Gastroesophageal sphincter (tissue), 4 donors: ENCODE measurements around the gene DIO3. TPM values are rescaled to one million over a fixed set of nuclear protein-coding genes. Genes with fewer than 3 reads are reported as not detected.

Experiments
- ATAC-seq: fragments of 150-250 bp; one replicate; pipeline ENCODE4 v1.9.1; 2016; ENCODE audit warnings: mild to moderate bottlenecking, moderate library complexity
- H3K27ac ChIP-seq, 4 donors: fragments of 200-600 bp; sonication (generic) in 3 of 4; 1 replicate in 3 of 4; 2 replicates in 1 of 4; pipeline ENCODE4 v1.5.1; 2016 to 2019
- H3K27me3 ChIP-seq: fragments of 200-600 bp; sonication (generic); one replicate; pipeline ENCODE4 v1.5.1; 2019
- H3K36me3 ChIP-seq, 2 donors: fragments of 200-600 bp; sonication (generic); one replicate each; pipeline ENCODE4 v1.5.1; 2019; ENCODE audit warnings: control low read depth in 1 of 2
- H3K4me1 ChIP-seq, 3 donors: fragments of 200-600 bp; sonication (generic); 1 replicate in 2 of 3; 2 replicates in 1 of 3; pipeline ENCODE4 v1.5.1; 2016 to 2019; ENCODE audit warnings: control low read depth in 2 of 3
- H3K4me3 ChIP-seq, 2 donors: fragments of 200-600 bp; sonication (generic); one replicate each; pipeline ENCODE4 v1.5.1; 2019; ENCODE audit warnings: mild to moderate bottlenecking in 1 of 2, moderate library complexity in 1 of 2
- H3K9me3 ChIP-seq, 3 donors: fragments of 200-600 bp; sonication (generic); one replicate each; pipeline ENCODE4 v1.5.1; 2017 to 2019; ENCODE audit warnings: control low read depth in 2 of 3
- CTCF ChIP-seq, 4 experiments: fragments of 200-600 bp in 2 of 4; fragments of 450-650 bp in 2 of 4; sonication (generic) in 1 of 4; IDR thresholded peaks; one replicate each; pipeline ENCODE4 v1.5.1; 2017 to 2019; ENCODE audit warnings: antibody characterized with exemption in 4 of 4, mild to moderate bottlenecking in 2 of 4, moderate library complexity in 2 of 4
- EP300 ChIP-seq: sonication (generic); formaldehyde crosslinking; IDR thresholded peaks from one replicate; pipeline ENCODE4 v1.6.1; 2017; ENCODE audit warnings: antibody characterized with exemption, mild to moderate bottlenecking
- POLR2A ChIP-seq, 2 donors: fragments of 450-650 bp; IDR thresholded peaks; one replicate each; pipeline ENCODE4 v1.6.1; 2017; ENCODE audit warnings: antibody characterized with exemption in 2 of 2, mild to moderate bottlenecking in 2 of 2, moderate library complexity in 1 of 2
- POLR2AphosphoS5 ChIP-seq: sonication (generic); formaldehyde crosslinking; IDR thresholded peaks from one replicate; pipeline ENCODE4 v1.6.1; 2017; ENCODE audit warnings: antibody characterized with exemption
- WGBS, 2 donors: methylation state at CpG; one replicate each; pipeline ENCODE4 v1.1.5; 2018; ENCODE audit warnings: low coverage in 1 of 2; 5-methylcytosine and 5-hydroxymethylcytosine counted together
- total RNA-seq, 4 donors: library from RNA; depleted of rRNA; stranded (reverse); fragments of >200 nt; gene quantifications; one replicate each; pipeline ENCODE4 v1.1.0, GENCODE V29; 2016

The DIO3 gene
- total RNA-seq, 4 donors from 2014 or later: 0.52 to 2.6 (median 1.2) TPM

DNA sequence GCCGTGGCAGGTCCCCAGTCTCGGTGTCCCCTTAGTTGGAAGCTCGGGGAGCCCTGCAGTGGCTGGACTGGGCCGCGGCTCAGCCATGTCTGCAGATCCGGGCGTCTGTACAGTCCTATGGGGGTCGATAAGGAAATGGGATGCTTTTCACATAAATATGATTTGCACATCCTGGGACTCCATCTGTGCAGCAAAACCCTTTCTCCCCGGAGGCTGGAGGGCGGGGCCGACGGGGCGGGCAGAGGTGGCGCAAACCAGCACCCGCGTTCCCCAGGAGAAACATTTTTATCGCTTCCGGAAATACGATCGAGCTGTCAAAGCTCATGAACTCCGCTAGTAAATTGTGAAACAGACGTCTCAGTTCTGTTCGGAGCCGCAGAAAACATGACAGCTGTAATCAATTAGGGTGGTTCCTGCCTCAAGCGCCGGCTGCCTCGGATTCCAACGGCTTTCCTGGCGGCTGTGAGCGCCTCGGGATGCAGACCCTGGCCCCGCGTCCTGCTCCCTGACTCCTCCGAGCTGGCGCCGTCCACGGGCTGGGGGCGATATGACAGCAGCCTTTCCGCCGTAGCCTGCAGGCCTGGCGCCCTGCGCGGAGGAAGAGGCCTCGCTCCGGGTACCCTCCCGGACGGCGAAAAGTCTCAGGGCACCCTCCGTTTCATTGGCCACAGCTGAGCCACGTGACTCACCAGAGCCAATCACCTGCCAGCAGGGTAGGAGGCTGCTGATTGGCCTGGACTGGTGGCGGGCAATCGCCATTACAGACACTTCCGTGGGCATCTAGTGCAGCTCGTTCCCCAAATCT lies 23.0 kb downstream of the DIO3 start:
- peak; percentile 58 for ATAC-seq
- WGBS, 2 donors: 68 to 80% methylated on average over 3 to 27 of the region's 54 CpGs
- H3K4me3 ChIP-seq: no peak overlapping the region

DNA sequence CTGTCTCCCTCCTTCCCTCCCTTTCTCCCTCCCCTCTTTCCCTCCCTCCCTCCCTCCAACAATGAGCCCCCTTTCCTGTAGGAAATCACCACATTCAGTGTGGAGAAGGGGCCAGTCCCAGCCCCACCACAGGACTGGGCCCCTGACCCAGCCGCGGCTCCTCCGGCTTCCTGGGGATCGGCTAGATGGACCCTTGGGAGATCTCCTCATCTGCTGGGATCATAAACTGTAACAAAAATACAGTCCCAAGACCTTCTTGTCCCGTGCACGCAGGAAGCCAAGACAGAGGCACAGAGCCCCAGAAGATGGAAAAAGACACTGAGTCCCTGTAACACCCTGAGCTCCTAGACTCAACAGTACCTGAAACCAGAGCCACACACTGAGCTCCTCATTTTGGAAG lies 23.9 kb downstream of the DIO3 start:
- H3K4me1 ChIP-seq: no peaks in the 10 kb centered on the region
- H3K36me3 ChIP-seq: no peaks in the 10 kb centered on the region
- peaks cover 22% of the 10 kb centered on the region for H3K27me3 ChIP-seq
- H3K4me3 ChIP-seq: no peak overlapping the region
- H3K27ac ChIP-seq: no peak overlapping the region
- 86% methylated on average over 2 of the region's 6 CpGs; no CpG with 5 or more reads in 1 of the 2 donors for WGBS, 2 donors
- ATAC-seq: no peak
- no peak for TF ChIP-seq POLR2AphosphoS5
- no peak for TF ChIP-seq POLR2A (IDR thresholded peaks at IDR 0.05)
- TF ChIP-seq EP300: no peak
- no peak for TF ChIP-seq CTCF (IDR thresholded peaks at IDR 0.05)
- H3K9me3 ChIP-seq: no peaks in the 10 kb centered on the region

More for the DNA sequence above, 23.0 kb downstream of the DIO3 start:
- TF ChIP-seq POLR2A (IDR thresholded peaks at IDR 0.05) (no peak), CTCF (IDR thresholded peaks at IDR 0.05) (no peak), EP300 (no peak), POLR2AphosphoS5 (no peak)
- Histone ChIP-seq H3K36me3 (no peaks in the 10 kb centered on the region), H3K27ac (no peak overlapping the region), H3K4me1 (no peaks in the 10 kb centered on the region), H3K27me3 (peaks cover 31% of the 10 kb centered on the region), H3K9me3 (no peaks in the 10 kb centered on the region)

- 98% methylated on average over 6 of the region's 17 CpGs; no CpG with 5 or more reads in 1 of the 2 donors for WGBS, 2 donors
- no peaks in the 10 kb centered on the region for H3K4me1 ChIP-seq
- H3K27me3 ChIP-seq: peaks cover 22% of the 10 kb centered on the region
- no peak overlapping the region for H3K4me3 ChIP-seq
- no peak overlapping the region for H3K27ac ChIP-seq
- no peaks in the 10 kb centered on the region for H3K9me3 ChIP-seq
- H3K36me3 ChIP-seq: no peaks in the 10 kb centered on the region
- ATAC-seq: no peak
- TF ChIP-seq CTCF (IDR thresholded peaks at IDR 0.05) (no peak), POLR2AphosphoS5 (no peak)
Measured at GRCh38 chr14:101586531-101587430, 25.5 kb downstream of the DIO3 start.

GRCh38 chr14:101587441-101587911 lies 26.2 kb downstream of the DIO3 start:
- TF ChIP-seq POLR2A (IDR thresholded peaks at IDR 0.05) (no peak), CTCF (IDR thresholded peaks at IDR 0.05) (no peak), EP300 (no peak), POLR2AphosphoS5 (no peak)

More at GRCh38 chr14:101587441-101587911, 26.2 kb downstream of the DIO3 start:
- Histone ChIP-seq H3K9me3 (no peaks in the 10 kb centered on the region), H3K36me3 (no peaks in the 10 kb centered on the region), H3K4me3 (no peak overlapping the region), H3K27me3 (peaks cover 22% of the 10 kb centered on the region), H3K27ac (no peak overlapping the region), H3K4me1 (no peaks in the 10 kb centered on the region)
- 92 to 95% methylated on average over 13 to 15 of the region's 29 CpGs for WGBS, 2 donors
- no peak for ATAC-seq
